Hepatocyte (in vitro differentiated cells): ENCODE data around the gene ZNF532. TPM values are rescaled to one million over a fixed set of nuclear protein-coding genes. Genes with fewer than 3 reads are reported as not detected.

Source experiments
- DNase-seq: peaks from one replicate; pipeline ENCODE4 v3.0.0-alpha.2; 2016; ENCODE audit warnings: low spot score
- H2AFZ ChIP-seq: fragments of 200-600 bp; sonication (generic); 2 replicates; pipeline ENCODE4 v1.6.0; 2016; ENCODE audit warnings: antibody characterized with exemption, mild to moderate bottlenecking
- H3K27ac ChIP-seq: fragments of 200-600 bp; sonication (generic); 2 replicates; pipeline ENCODE4 v1.5.1; 2016; ENCODE audit warnings: mild to moderate bottlenecking
- H3K27me3 ChIP-seq: fragments of 200-600 bp; sonication (generic); 2 replicates; pipeline ENCODE4 v1.6.1; 2016
- H3K36me3 ChIP-seq: fragments of 200-600 bp; sonication (generic); replicated peaks from 2 replicates; pipeline ENCODE4 v1.5.1; 2016; ENCODE audit warnings: low read depth; ENCODE audit not compliant: insufficient read depth
- H3K4me1 ChIP-seq: fragments of 200-600 bp; sonication (generic); 2 replicates; pipeline ENCODE4 v1.5.1; 2016; ENCODE audit warnings: mild to moderate bottlenecking, moderate library complexity; ENCODE audit not compliant: insufficient read depth
- H3K4me2 ChIP-seq: fragments of 200-600 bp; sonication (generic); 2 replicates; pipeline ENCODE4 v1.6.0; 2016
- H3K4me3 ChIP-seq: fragments of 200-600 bp; sonication (generic); 2 replicates; pipeline ENCODE4 v1.5.1; 2016; ENCODE audit warnings: mild to moderate bottlenecking
- H3K79me2 ChIP-seq: fragments of 200-600 bp; sonication (generic); 2 replicates; pipeline ENCODE4 v1.6.0; 2017; ENCODE audit warnings: mild to moderate bottlenecking
- H3K9me2 ChIP-seq: fragments of 200-600 bp; sonication (generic); replicated peaks from 2 replicates; pipeline ENCODE4 v1.6.0; 2017; ENCODE audit warnings: mild to moderate bottlenecking; ENCODE audit not compliant: insufficient read depth
- H3K9me3 ChIP-seq: fragments of 200-600 bp; sonication (generic); 2 replicates; pipeline ENCODE4 v1.5.1; 2016; ENCODE audit warnings: low read depth, mild to moderate bottlenecking
- H4K20me1 ChIP-seq: fragments of 200-600 bp; sonication (generic); 2 replicates; pipeline ENCODE4 v1.6.0; 2016; ENCODE audit warnings: mild to moderate bottlenecking; ENCODE audit not compliant: insufficient read depth, poor library complexity, severe bottlenecking
- CTCF ChIP-seq: fragments of 200-600 bp; sonication (generic); IDR thresholded peaks from 2 replicates; pipeline ENCODE4 v1.5.1; 2016; ENCODE audit warnings: antibody characterized with exemption, mild to moderate bottlenecking; ENCODE audit not compliant: poor library complexity
- EZH2 ChIP-seq: fragments of 200-600 bp; sonication (generic); IDR thresholded peaks from 2 replicates; pipeline ENCODE4 v1.6.1; 2016; ENCODE audit warnings: antibody characterized with exemption, mild to moderate bottlenecking, borderline replicate concordance
- EZH2phosphoT487 ChIP-seq: fragments of 200-600 bp; sonication (generic); IDR thresholded peaks from one replicate; pipeline ENCODE4 v1.6.1; 2018; ENCODE audit warnings: antibody characterized with exemption, mild to moderate bottlenecking, low read depth, moderate library complexity; ENCODE audit not compliant: unreplicated experiment, severe bottlenecking
- WGBS: methylation state at CpG from one replicate; pipeline ENCODE4 v1.1.6; 2016; ENCODE audit warnings: low lambda C conversion rate; ENCODE audit errors: missing lambda C conversion rate; 5-methylcytosine and 5-hydroxymethylcytosine counted together
- polyA plus RNA-seq: library from polyadenylated mRNA; unstranded; fragments of >200 nt; fragmentation: Nextera tagmentation; extraction: Ambion mirVana; gene quantifications from 2 replicates; pipeline ENCODE4 v1.2.1, GENCODE V29; 2016
- total RNA-seq: library from RNA; depleted of rRNA; stranded (reverse); fragments of >200 nt; gene quantifications from 2 replicates; pipeline ENCODE4 v1.2.3, GENCODE V29; 2014

The ZNF532 gene
- total and polyA plus RNA-seq, 2 experiments from 2014 or later: 15.9 to 36.5 TPM

DNA sequence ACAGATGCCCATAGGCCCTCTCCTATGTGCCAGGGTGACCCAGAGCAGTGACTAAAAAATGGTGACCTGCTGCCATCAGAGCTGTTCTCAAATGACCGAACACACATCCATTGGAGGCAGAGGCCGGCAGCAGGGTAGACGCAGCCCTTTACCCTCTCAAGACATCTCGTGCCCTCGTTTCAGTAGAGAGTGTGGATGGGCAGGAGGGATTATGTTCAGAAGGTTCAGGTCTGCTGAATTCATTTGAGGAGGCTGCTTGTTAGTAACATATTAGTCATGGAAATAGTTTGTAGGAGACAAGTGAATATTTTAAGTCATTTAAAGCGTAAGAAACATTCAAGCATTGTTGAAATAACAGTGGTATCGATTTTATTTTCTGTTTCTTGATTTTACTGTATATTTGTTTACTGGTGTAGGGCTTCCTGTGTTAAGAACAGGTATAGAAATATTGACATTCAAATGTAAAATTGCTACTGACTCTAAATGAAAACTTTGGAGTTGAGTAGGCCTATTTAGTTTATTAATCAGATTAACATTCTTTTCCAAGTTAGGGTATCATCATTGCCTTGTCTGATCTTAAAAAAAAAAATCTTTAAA lies 82.6 kb downstream of the ZNF532 start:
- no peak for TF ChIP-seq CTCF
- TF ChIP-seq EZH2phosphoT487: no peak
- TF ChIP-seq EZH2: no peak
- Histone ChIP-seq H3K79me2 (no peaks in the 10 kb centered on the region), H3K9me2 (no peaks in the 10 kb centered on the region), H3K36me3 (no peaks in the 10 kb centered on the region), H3K4me2 (no peak overlapping the region), H2AFZ (no peak overlapping the region), H4K20me1 (no peaks in the 10 kb centered on the region), H3K4me1 (no peaks in the 10 kb centered on the region), H3K27me3 (no peaks in the 10 kb centered on the region), H3K4me3 (no peak overlapping the region), H3K9me3 (no peaks in the 10 kb centered on the region), H3K27ac (no peak overlapping the region)
- WGBS: 95% methylated on average over 7 of the region's 7 CpGs
- DNase-seq: no peak

DNA sequence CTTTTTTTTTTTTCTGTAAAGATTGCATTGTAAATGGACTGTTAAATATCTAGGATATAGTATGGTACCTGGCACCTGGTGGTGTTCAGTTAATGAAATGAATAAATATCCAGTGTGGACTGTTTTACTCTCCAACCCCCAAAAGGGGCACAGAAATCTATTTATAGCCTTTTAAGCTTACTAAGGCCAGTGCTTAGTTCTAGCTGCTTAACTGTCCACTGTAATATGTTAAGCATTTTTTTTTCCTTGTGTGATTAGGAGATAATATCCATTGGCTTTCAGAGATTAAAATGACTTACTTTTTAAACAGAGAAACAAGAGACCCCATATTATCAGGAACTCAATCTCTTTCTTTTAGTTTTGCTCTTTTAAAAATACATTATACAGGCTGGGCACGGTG lies 84.4 kb downstream of the ZNF532 start:
- H3K4me3 ChIP-seq: no peak overlapping the region
- H4K20me1 ChIP-seq: no peaks in the 10 kb centered on the region
- peaks cover 6% of the 10 kb centered on the region for H3K4me1 ChIP-seq
- H3K9me3 ChIP-seq: no peaks in the 10 kb centered on the region
- no peaks in the 10 kb centered on the region for H3K36me3 ChIP-seq
- no peaks in the 10 kb centered on the region for H3K79me2 ChIP-seq
- whole genome bisulfite sequencing: 100% methylated on average over 1 of the region's 1 CpG
- no peaks in the 10 kb centered on the region for H3K27me3 ChIP-seq
- no peak overlapping the region for H3K4me2 ChIP-seq
- DNase-seq: no peak
- no peak overlapping the region for H3K27ac ChIP-seq
- TF ChIP-seq CTCF (no peak), EZH2 (no peak), EZH2phosphoT487 (no peak)
- H3K9me2 ChIP-seq: no peaks in the 10 kb centered on the region
- no peak overlapping the region for H2AFZ ChIP-seq

- Histone ChIP-seq H3K36me3 (no peaks in the 10 kb centered on the region), H2AFZ (no peak overlapping the region), H3K9me3 (no peaks in the 10 kb centered on the region), H3K4me3 (no peak overlapping the region), H3K9me2 (no peaks in the 10 kb centered on the region), H3K4me1 (peaks cover 6% of the 10 kb centered on the region), H4K20me1 (no peaks in the 10 kb centered on the region), H3K27ac (no peak overlapping the region), H3K27me3 (no peaks in the 10 kb centered on the region), H3K4me2 (no peak overlapping the region), H3K79me2 (no peaks in the 10 kb centered on the region)
- DNase-seq: no peak
- TF ChIP-seq EZH2 (no peak), EZH2phosphoT487 (no peak), CTCF (no peak)
- WGBS: 88% methylated on average over 4 of the region's 4 CpGs
Measured at GRCh38 chr18:58951986-58952702, 87.5 kb downstream of the ZNF532 start.

GRCh38 chr18:58952858-58953257 lies 88.2 kb downstream of the ZNF532 start:
- peaks cover 6% of the 10 kb centered on the region for H3K4me1 ChIP-seq
- no peaks in the 10 kb centered on the region for H3K79me2 ChIP-seq
- TF ChIP-seq EZH2: no peak
- no peak for TF ChIP-seq EZH2phosphoT487
- TF ChIP-seq CTCF: no peak
- no peaks in the 10 kb centered on the region for H3K9me2 ChIP-seq
- no peak overlapping the region for H3K4me3 ChIP-seq
- H3K9me3 ChIP-seq: no peaks in the 10 kb centered on the region
- H3K27ac ChIP-seq: no peak overlapping the region
- H4K20me1 ChIP-seq: no peaks in the 10 kb centered on the region
- no peaks in the 10 kb centered on the region for H3K36me3 ChIP-seq
- H2AFZ ChIP-seq: no peak overlapping the region
- DNase-seq: no peak
- 43% methylated on average over 3 of the region's 3 CpGs for WGBS
- no peaks in the 10 kb centered on the region for H3K27me3 ChIP-seq
- H3K4me2 ChIP-seq: no peak overlapping the region
